Transverse colon (tissue), 4 donors: ENCODE measurements around the gene WIZ. TPM values are rescaled to one million over a fixed set of nuclear protein-coding genes. Genes with fewer than 3 reads are reported as not detected.

Experiments
- DNase-seq: peaks from one replicate; pipeline ENCODE4 v3.0.0-alpha.2; 2019
- H3K27ac ChIP-seq, 4 donors: fragments of 200-600 bp; sonication (generic); 2 replicates each; pipeline ENCODE4 v1.5.1; 2016 to 2018; ENCODE audit warnings: inconsistent platforms in 4 of 4
- H3K27me3 ChIP-seq: fragments of 200-600 bp; sonication (generic); 2 replicates; pipeline ENCODE4 v1.5.1; 2017; ENCODE audit warnings: inconsistent platforms
- H3K36me3 ChIP-seq, 4 donors: fragments of 200-600 bp; sonication (generic); 2 replicates each; pipeline ENCODE4 v1.5.1; 2017 to 2019; ENCODE audit warnings: inconsistent platforms in 4 of 4
- H3K4me1 ChIP-seq, 4 donors: fragments of 200-600 bp; sonication (generic); 2 replicates each; pipeline ENCODE4 v1.5.1; 2017 to 2020; ENCODE audit warnings: inconsistent platforms in 4 of 4
- H3K4me3 ChIP-seq, 4 donors: fragments of 200-600 bp; sonication (generic); 1 replicate in 1 of 4; 2 replicates in 3 of 4; pipeline versions ENCODE4 v1.5.1 to v1.6.1; 2017 to 2019; ENCODE audit warnings: inconsistent platforms in 4 of 4
- H3K9me3 ChIP-seq, 2 donors: fragments of 200-600 bp; sonication (generic); 2 replicates each; pipeline ENCODE4 v1.5.1; 2017 to 2019; ENCODE audit warnings: inconsistent platforms in 2 of 2
- EP300 ChIP-seq: sonication (generic); formaldehyde crosslinking; IDR thresholded peaks from one replicate; pipeline ENCODE4 v1.6.1; 2017; ENCODE audit warnings: antibody characterized with exemption, low read depth
- POLR2A ChIP-seq: fragments of 450-650 bp; IDR thresholded peaks from one replicate; pipeline ENCODE4 v1.6.1; 2016; ENCODE audit warnings: antibody characterized with exemption, mild to moderate bottlenecking, moderate library complexity
- POLR2AphosphoS5 ChIP-seq, 3 donors: sonication (generic); formaldehyde crosslinking; IDR thresholded peaks; one replicate each; pipeline ENCODE4 v1.6.1; 2016; ENCODE audit warnings: antibody characterized with exemption in 3 of 3
- WGBS, 2 donors: methylation state at CpG; one replicate each; pipeline ENCODE4 v1.1.5; 2018; ENCODE audit warnings: low coverage in 1 of 2; 5-methylcytosine and 5-hydroxymethylcytosine counted together
- in situ Hi-C, 4 donors: fragments of 200-750 bp; cut with MboI; loops; one replicate each; pipeline versions ENCODE4 v1.15.0 to v1.15.1; 2017; ENCODE audit warnings: low sequenced_read_pairs in 3 of 4, low pct_ligation_motif_present in 1 of 4, low pct_unique_long_range_greater_than_20kb in 1 of 4
- intact Hi-C: fragments of 100-400 bp; cut with DNase I; formaldehyde crosslinking; loops from one replicate; pipeline ENCODE4 v1.15.1; 2023; ENCODE audit warnings: low total_unique reads
- total RNA-seq, 4 donors: library from RNA; depleted of rRNA; stranded (reverse); fragments of >200 nt; gene quantifications; one replicate each; pipeline ENCODE4 v1.1.0, GENCODE V29; 2016
- TF ChIP-seq, protein P1 (sequence below), 5 experiments: fragments of 200-600 bp in 3 of 5; fragments of 450-650 bp in 2 of 5; sonication (generic) in 3 of 5; IDR thresholded peaks; 1 replicate in 2 of 5; 2 replicates in 3 of 5; pipeline ENCODE4 v1.5.1; 2016 to 2017; ENCODE audit warnings: antibody characterized with exemption in 5 of 5, inconsistent platforms in 3 of 5, mild to moderate bottlenecking in 2 of 5, moderate library complexity in 1 of 5

WIZ gene
- total RNA-seq, 4 donors from 2014 or later, result 31.0 to 63.6 (median 42.0) TPM

DNA sequence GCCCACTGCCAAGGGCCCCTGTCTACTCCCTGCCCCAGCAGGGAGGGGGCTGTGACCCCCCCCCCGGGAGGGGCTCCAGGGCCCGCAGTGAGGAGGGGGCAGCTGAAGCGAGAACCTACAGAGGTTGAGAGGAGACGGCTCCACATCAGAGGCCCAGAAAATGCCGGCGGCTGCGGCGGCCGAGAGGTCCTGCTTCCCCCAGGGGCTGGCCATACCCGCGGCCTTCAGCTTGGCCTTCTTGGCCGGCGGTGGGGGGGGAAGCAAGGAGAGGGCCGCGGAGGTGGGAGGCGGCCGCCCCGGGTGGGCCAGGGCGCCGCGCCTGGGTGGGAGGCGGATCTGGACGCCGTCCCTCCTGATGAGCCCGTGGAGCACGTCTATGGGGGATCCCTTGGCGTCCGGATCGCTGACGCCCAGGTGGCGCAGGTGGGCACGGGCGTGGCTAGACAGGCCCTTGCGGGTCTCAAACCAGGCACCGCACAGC lies 21.7 kb downstream of the WIZ start:
- Histone ChIP-seq H3K27me3 (no peaks in the 10 kb centered on the region), H3K4me3 (no peak overlapping the region), H3K27ac (no peak overlapping the region), H3K9me3 (no peaks in the 10 kb centered on the region), H3K4me1 (peaks cover 15 to 24% (median 19%) of the 10 kb centered on the region in 4 donors), H3K36me3 (peaks cover 0 to 34% (median 19%) of the 10 kb centered on the region in 4 donors)
- WGBS, 2 donors, result 95% methylated on average over 29 of the region's 35 CpGs; no CpG with 5 or more reads in 1 of the 2 donors
- in situ Hi-C loops (loop anchor here in 3 of 4 donors (10.0 to 25.0 kb wide), 2 partner anchors 127 to 166 kb away; no protein-coding TSS in a partner anchor), intact Hi-C loops (no loop called here)
- TF ChIP-seq, protein P1, sequence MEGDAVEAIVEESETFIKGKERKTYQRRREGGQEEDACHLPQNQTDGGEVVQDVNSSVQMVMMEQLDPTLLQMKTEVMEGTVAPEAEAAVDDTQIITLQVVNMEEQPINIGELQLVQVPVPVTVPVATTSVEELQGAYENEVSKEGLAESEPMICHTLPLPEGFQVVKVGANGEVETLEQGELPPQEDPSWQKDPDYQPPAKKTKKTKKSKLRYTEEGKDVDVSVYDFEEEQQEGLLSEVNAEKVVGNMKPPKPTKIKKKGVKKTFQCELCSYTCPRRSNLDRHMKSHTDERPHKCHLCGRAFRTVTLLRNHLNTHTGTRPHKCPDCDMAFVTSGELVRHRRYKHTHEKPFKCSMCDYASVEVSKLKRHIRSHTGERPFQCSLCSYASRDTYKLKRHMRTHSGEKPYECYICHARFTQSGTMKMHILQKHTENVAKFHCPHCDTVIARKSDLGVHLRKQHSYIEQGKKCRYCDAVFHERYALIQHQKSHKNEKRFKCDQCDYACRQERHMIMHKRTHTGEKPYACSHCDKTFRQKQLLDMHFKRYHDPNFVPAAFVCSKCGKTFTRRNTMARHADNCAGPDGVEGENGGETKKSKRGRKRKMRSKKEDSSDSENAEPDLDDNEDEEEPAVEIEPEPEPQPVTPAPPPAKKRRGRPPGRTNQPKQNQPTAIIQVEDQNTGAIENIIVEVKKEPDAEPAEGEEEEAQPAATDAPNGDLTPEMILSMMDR (IDR thresholded peaks at IDR 0.05), result no peak
- no peak for TF ChIP-seq POLR2AphosphoS5 (IDR thresholded peaks at IDR 0.05)
- TF ChIP-seq POLR2A, result no peak
- TF ChIP-seq EP300, result no peak
- no peak for DNase-seq

DNA sequence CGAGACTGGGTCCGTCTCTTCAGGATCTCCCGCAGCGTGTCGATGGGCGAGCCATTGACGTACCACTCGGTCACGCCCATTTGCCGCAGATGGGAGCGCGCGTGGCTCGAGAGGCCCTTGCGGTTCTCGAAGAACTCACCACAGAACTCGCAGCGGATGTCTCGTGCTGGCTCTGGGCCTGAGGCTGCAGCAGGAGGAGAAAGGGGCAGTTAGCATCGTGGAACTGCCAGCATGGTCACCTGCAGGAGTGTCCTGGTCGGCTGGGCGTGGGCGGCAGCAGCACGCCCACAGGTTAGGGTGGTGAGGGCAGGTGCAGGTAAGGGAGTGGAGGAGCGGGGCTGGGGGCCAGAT lies 22.4 kb downstream of the WIZ start:
- intact Hi-C loops, result no loop called here
- Histone ChIP-seq H3K4me1 (peaks cover 15 to 23% (median 19%) of the 10 kb centered on the region in 4 donors), H3K27ac (no peak overlapping the region), H3K36me3 (peaks cover 0 to 38% (median 23%) of the 10 kb centered on the region in 4 donors), H3K9me3 (no peaks in the 10 kb centered on the region), H3K27me3 (no peaks in the 10 kb centered on the region), H3K4me3 (no peak overlapping the region)
- WGBS, 2 donors, result 93% methylated on average over 25 of the region's 25 CpGs; no CpG with 5 or more reads in 1 of the 2 donors
- in situ Hi-C loops, result loop anchor here in 3 of 4 donors (10.0 to 25.0 kb wide), 2 partner anchors 127 to 165 kb away; no protein-coding TSS in a partner anchor
- TF ChIP-seq POLR2AphosphoS5 (IDR thresholded peaks at IDR 0.05) (no peak), POLR2A (no peak), EP300 (no peak)
- TF ChIP-seq, protein P1 (IDR thresholded peaks at IDR 0.05), result no peak
- DNase-seq, result no peak

DNA sequence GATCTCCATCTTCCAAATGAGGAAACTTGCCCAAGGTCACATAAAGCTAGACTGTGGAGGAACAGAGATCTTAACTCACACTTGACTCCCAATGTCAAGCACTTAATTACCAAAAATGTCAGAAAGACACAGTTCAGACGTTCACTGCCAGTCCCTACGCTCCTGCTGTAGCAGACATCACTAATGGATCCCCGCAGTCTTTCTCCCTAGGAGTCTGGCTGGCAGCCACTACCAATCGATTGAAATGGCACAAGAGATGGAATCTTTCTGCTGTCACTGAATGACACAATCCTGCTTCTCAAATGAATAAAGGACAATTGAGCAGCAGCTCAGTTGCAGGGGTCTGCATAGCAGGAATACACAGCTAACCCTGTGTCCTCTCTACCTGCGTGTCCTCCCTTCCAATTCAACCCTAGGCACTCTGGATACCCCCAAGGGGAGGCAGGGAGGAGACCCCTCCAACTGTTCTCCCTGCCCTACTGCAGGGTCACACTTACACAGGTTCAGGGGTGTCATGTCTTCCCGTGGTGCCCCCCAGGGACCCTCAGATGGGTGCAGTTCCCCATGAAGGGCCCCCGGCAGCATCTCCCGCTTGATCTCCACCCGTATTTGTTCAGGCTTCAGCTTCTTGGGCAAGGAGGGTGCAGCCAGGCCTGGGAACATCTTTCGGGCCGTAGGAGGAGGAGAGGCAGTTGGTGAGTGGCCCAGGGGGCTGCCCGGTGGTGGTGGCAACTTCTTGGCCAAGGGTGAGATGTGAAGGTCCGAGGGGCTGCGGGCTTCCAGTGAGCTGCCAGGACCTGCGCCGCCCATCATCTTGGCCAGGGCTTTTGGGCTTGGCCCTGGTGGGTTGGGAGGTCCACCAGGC lies 23.0 kb downstream of the WIZ start:
- intact Hi-C loops, result no loop called here
- Histone ChIP-seq H3K4me1 (peaks cover 14 to 23% (median 16%) of the 10 kb centered on the region in 4 donors), H3K27me3 (no peaks in the 10 kb centered on the region), H3K36me3 (peaks cover 0 to 38% (median 23%) of the 10 kb centered on the region in 4 donors), H3K9me3 (no peaks in the 10 kb centered on the region), H3K4me3 (no peak overlapping the region), H3K27ac (no peak overlapping the region)
- TF ChIP-seq POLR2AphosphoS5 (IDR thresholded peaks at IDR 0.05), result no peak
- TF ChIP-seq EP300, result no peak
- TF ChIP-seq, protein P1 (IDR thresholded peaks at IDR 0.05), result no peak
- in situ Hi-C loops, result loop anchor here in 3 of 4 donors (10.0 to 25.0 kb wide), 2 partner anchors 128 to 164 kb away; no protein-coding TSS in a partner anchor
- WGBS, 2 donors, result 78 to 90% methylated on average over 3 to 16 of the region's 16 CpGs
- DNase-seq, result no peak

DNA sequence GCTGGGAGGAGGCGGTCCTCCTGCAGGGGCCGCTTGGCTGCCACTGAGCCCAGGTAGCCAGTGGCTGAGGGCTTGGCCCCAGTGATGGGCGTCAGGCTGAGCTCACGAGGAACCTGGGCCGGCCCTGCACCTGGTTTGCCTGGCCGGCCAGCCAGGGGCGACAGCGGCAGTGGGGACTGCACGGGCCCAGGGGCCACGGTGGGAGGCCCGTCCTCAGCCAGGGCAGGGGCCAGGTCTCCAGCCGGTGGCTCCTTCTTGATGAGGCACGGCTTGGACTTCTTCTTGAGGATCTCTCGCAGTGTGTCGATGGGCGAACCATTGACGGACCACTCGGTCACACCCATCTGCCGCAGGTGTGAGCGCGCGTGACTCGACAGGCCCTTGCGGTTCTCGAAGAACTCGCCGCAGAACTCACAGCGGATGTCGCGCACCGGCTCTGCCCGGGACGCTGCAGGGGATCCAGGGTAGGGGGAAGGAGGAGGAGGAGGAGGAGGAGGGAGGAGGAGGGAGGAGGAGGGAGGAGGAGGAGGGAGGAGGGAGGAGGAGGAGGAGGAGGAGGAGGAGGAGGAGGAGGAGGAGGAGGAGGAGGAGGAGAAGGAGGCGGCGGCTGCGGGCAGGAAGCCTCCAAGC lies 24.3 kb downstream of the WIZ start:
- 95 to 100% methylated on average over 2 to 35 of the region's 36 CpGs for WGBS, 2 donors
- no peak overlapping the region for H3K4me3 ChIP-seq
- H3K9me3 ChIP-seq, result no peaks in the 10 kb centered on the region
- in situ Hi-C loops, result loop anchor here in 3 of 4 donors (10.0 to 25.0 kb wide), 2 partner anchors 129 to 163 kb away; no protein-coding TSS in a partner anchor
- no peak for DNase-seq
- no peaks in the 10 kb centered on the region for H3K27me3 ChIP-seq
- no peak overlapping the region for H3K27ac ChIP-seq
- TF ChIP-seq, protein P1 (IDR thresholded peaks at IDR 0.05), result no peak
- no peak for TF ChIP-seq POLR2AphosphoS5 (IDR thresholded peaks at IDR 0.05)
- no peak for TF ChIP-seq POLR2A
- no peak for TF ChIP-seq EP300
- peaks cover 1 to 11% (median 4%) of the 10 kb centered on the region in 4 donors for H3K4me1 ChIP-seq
- H3K36me3 ChIP-seq, result peaks cover 0 to 38% (median 23%) of the 10 kb centered on the region in 4 donors
- intact Hi-C loops, result no loop called here
